OCI-LY1 (cell line): ENCODE measurements around the gene GNAS.

Experiments
- CTCF ChIP-seq: fragments of 200-600 bp; sonication (generic), shearing (Covaris generic); IDR thresholded peaks from 2 replicates; pipeline ENCODE4 v1.5.1; 2017; ENCODE audit warnings: mild to moderate bottlenecking, antibody characterized with exemption, low read length, moderate library complexity, mixed read lengths
- EZH2 ChIP-seq: fragments of 200-600 bp; sonication (generic), shearing (Covaris generic); IDR thresholded peaks from 2 replicates; pipeline ENCODE4 v1.8.0; 2017; ENCODE audit warnings: borderline replicate concordance, mixed run types, mild to moderate bottlenecking, antibody characterized with exemption, low read length, moderate library complexity, mixed read lengths

GRCh38 chr20:58839474-58839874 lies 13.0 kb upstream of the GNAS start:
- no peak for TF ChIP-seq EZH2
- peak; percentile 44; the same call in 1 of the 2 replicates for TF ChIP-seq CTCF
